ENCODE data around the gene MOB3C. TPM values are rescaled to one million over a fixed set of nuclear protein-coding genes. Genes with fewer than 3 reads are reported as not detected.

MOB3C gene
- total RNA-seq, 2 donors from 2014 or later: 13.3 to 20.4 TPM

DNA sequence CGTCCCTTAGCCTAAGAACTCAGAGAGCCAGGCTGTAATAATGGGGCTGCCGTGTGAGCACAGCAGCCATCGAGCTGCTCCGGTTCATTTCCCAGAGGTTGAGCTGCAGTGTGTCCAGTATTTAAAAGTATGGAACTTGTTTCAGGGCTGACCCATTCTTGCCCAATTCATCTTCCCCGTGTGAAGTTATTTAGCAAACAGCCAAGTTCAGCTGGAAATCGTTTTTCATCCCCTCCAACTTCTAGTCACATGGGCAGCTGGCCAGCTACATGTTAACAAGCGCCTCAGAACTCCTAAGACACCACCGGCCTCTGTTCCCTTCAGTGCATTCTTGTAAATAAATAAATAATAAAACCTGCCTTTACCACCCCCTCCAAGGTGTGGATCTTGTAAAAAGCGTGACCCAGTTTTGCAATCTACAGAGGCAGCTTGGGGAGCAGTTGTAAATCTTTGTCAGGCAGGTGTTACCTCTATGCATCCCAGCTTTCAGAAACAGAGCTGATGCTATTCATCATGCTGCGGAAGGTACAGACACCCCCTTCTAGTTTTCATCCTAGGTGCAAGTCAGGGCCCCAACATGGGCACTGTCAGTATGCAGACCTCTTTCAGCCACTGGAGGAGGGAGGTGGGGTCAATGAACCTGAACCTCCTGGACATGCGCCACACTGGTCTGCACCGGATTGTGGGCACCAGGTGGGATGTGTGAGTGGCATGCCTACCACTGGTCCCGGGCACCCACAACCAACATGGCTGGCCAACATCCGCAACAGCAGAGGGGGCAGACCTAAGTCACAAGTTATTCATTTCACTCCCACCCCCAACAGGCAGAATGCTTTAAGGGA lies 46.5 kb downstream of the MOB3C start:
- no peak for DNase-seq
- no peak for ATAC-seq
- Mint-ChIP-seq H3K4me1 (peaks cover 2% of the 10 kb centered on the region), H3K36me3 (ENCODE audit: low read depth) (peaks cover 3% of the 10 kb centered on the region), H3K4me3 (no peak overlapping the region), H3K27ac (no peak overlapping the region), H3K27me3 (no peaks in the 10 kb centered on the region)
- H3K9me3 ChIP-seq (ENCODE audit: control insufficient read depth, low read length, poor library complexity, severe bottlenecking): no peaks in the 10 kb centered on the region

DNA sequence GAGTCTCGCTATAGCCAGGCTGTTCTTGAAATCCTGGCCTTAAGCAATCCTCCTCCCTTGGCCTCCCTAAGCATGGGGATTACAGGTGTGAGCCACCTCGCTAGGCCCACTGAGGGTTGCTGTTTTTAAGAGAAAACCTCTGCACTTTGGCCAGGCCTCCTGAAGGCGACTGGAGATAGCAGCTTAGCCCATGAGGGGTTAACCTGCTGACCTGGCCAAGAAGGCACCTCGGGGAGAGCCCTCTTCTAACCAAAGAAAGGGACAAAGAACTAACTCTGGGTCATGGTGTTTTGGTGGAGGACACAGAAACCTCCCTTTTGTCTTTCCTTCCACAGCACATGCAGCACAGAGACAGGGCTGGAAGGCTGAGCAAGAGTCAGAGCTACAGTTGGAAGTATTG lies 47.5 kb downstream of the MOB3C start:
- H3K27ac Mint-ChIP-seq: no peak overlapping the region
- H3K9me3 ChIP-seq (ENCODE audit: control insufficient read depth, low read length, poor library complexity, severe bottlenecking): no peaks in the 10 kb centered on the region
- H3K4me3 Mint-ChIP-seq: no peak overlapping the region
- H3K36me3 Mint-ChIP-seq (ENCODE audit: low read depth): peaks cover 6% of the 10 kb centered on the region
- no peaks in the 10 kb centered on the region for H3K27me3 Mint-ChIP-seq
- ATAC-seq: no peak
- DNase-seq: no peak
- H3K4me1 Mint-ChIP-seq: peaks cover 2% of the 10 kb centered on the region

DNA sequence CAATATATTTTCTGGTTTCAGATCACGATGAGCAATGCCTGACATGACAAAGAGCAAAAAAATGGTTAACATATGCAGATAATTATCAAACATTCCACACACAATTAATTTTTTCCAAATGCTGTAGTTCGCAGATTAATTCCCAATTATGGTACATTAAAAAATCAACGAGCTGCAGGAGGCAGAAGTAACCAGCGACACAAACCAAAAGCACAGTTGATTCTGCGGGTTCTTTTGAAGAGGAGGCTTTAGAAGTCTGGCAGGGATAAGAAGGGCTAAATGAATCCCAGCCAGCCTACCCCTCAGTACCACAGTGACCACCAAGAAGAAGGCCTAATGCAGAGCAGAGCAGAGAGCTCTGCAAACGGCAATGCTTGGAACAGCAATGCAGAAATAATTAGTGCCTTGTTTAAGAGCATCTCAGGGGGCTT lies 48.1 kb downstream of the MOB3C start:
- ATAC-seq: no peak
- no peak overlapping the region for H3K27ac Mint-ChIP-seq
- no peak for DNase-seq
- no peaks in the 10 kb centered on the region for H3K27me3 Mint-ChIP-seq
- no peak overlapping the region for H3K4me3 Mint-ChIP-seq
- no peaks in the 10 kb centered on the region for H3K9me3 ChIP-seq (ENCODE audit: control insufficient read depth, low read length, poor library complexity, severe bottlenecking)
- H3K4me1 Mint-ChIP-seq: peaks cover 2% of the 10 kb centered on the region
- H3K36me3 Mint-ChIP-seq (ENCODE audit: low read depth): peaks cover 6% of the 10 kb centered on the region

DNA sequence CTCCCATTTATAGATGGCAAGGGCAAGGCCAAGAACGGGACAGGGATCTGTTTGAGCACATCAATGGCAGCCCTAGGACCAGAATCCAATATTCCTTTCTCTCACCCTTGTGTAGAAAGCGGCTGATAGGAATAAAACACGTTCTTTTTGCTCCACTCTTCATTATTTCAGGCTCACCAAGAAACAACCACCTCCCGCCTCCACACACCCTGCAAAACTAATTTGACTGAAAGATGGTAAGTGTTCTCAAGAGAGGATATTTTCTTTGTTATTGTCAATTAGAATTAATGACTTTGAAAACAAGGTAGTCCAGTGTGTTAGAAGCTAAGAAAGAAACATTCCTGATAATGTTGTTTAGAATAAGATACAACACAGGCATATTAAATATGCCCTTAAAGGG lies 53.3 kb downstream of the MOB3C start:
- Mint-ChIP-seq H3K36me3 (ENCODE audit: low read depth) (peaks cover 6% of the 10 kb centered on the region), H3K27ac (no peak overlapping the region), H3K4me3 (no peak overlapping the region), H3K4me1 (peaks cover 2% of the 10 kb centered on the region), H3K27me3 (no peaks in the 10 kb centered on the region)
- DNase-seq (no peak), ATAC-seq (no peak)
- no peaks in the 10 kb centered on the region for H3K9me3 ChIP-seq (ENCODE audit: control insufficient read depth, low read length, poor library complexity, severe bottlenecking)

DNA sequence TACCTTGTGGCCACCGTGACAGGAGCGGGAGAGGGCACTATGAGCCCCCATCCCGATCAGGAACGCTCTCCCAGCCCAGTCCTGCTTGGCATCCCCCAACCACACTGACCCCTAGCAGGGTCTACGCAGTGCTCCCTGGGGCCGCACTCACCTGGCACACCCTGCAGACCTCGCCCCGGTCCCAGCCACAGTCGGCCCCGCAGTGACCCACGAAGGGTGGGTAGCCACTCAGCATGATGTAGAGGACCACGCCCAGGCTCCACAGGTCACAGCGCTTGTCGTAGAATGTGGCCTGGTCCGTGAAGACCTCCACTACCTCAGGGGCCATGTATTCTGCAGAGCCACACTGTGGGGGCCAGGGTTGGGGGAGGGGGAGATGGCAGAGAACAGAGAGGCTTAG lies 54.1 kb downstream of the MOB3C start:
- Mint-ChIP-seq H3K27ac (no peak overlapping the region), H3K27me3 (no peaks in the 10 kb centered on the region), H3K4me3 (no peak overlapping the region), H3K4me1 (no peaks in the 10 kb centered on the region), H3K36me3 (ENCODE audit: low read depth) (peaks cover 6% of the 10 kb centered on the region)
- H3K9me3 ChIP-seq (ENCODE audit: control insufficient read depth, low read length, poor library complexity, severe bottlenecking): no peaks in the 10 kb centered on the region
- DNase-seq (no peak), ATAC-seq (no peak)

DNA sequence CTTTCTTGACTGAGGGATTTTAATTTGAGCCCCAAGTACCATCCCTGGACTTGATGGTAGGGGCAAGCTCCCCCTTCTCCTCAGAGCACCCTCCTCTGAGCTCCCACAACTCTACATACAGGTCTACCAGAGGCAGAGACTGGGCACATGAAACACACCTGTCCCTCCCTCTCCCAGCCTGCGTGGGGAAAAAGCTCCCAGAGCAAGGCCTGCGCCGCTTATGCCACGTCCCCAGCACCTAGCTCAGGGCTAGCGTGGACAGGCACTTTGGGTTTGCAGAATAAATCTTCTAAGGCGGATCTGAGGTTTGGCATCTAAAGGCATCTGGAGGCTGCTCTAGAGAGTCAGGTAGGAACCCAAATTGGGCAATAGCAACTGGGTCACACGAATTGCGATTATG lies 57.6 kb downstream of the MOB3C start:
- H3K4me1 Mint-ChIP-seq: peaks cover 2% of the 10 kb centered on the region
- no peak overlapping the region for H3K4me3 Mint-ChIP-seq
- peak overlapping the region; percentile 51 for H3K27ac Mint-ChIP-seq
- H3K36me3 Mint-ChIP-seq (ENCODE audit: low read depth): peaks cover 3% of the 10 kb centered on the region
- no peaks in the 10 kb centered on the region for H3K27me3 Mint-ChIP-seq
- no peaks in the 10 kb centered on the region for H3K9me3 ChIP-seq (ENCODE audit: control insufficient read depth, low read length, poor library complexity, severe bottlenecking)
- DNase-seq (no peak), ATAC-seq (no peak)

DNA sequence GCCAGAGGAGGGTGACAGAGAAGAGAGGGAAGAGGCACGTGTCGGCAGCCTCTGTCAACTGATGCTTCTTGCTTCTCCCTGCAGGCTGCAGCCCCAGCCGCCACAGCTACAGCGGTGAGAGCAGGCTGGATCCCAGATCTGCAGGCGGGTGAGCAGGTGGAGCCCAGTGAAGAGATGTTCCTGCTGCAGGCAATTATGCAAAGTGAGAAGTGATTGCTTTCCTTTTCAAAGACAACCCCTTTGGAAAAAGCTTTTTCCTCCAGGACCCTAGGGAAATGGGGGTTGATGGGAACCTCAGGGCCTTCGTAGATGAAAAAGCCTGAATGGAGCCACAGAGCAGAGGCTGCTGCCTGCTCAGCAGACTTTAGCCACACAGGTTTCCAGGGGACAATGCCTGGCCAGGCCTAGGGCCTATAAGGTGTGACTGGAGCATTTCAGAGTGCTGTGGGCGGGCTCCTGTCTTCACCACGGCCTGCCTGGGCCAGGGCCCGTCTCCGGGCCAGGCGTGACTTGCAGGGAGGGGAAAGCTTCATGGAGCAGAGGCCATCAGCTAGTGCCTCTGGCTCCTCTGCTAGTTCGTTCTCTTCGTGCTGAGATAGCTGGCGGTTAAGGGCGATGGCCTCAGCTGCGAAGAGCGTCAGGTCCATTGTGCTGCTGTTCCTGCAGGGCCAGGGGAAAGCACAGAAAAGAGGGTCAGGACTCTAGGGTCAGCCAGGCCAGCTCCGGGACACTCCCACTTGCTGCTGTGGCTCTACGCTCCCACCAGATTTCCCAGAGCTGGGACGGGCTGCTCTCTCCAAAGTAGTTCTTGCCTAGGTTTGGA lies 58.3 kb downstream of the MOB3C start:
- Mint-ChIP-seq H3K36me3 (ENCODE audit: low read depth) (peaks cover 3% of the 10 kb centered on the region), H3K4me1 (peaks cover 2% of the 10 kb centered on the region), H3K27ac (peak overlapping the region; percentile 51), H3K4me3 (no peak overlapping the region), H3K27me3 (no peaks in the 10 kb centered on the region)
- no peaks in the 10 kb centered on the region for H3K9me3 ChIP-seq (ENCODE audit: control insufficient read depth, low read length, poor library complexity, severe bottlenecking)
- no peak for DNase-seq
- ATAC-seq: no peak

Other genes starting within 250 kb of the MOB3C start
- gene FAAH, start 222.5 kb downstream of the MOB3C start, total RNA-seq: 1 to 10 TPM; 6.5 to 9.4 TPM
- not detected for gene DMBX1, start 127.0 kb downstream of the MOB3C start, total RNA-seq
- gene KNCN, start 65.2 kb downstream of the MOB3C start, total RNA-seq: not detected
- 10 to 100 TPM; 48.5 to 73.2 TPM for gene MKNK1, start 12.5 kb downstream of the MOB3C start, total RNA-seq
- gene ATPAF1, start 51.6 kb upstream of the MOB3C start, total RNA-seq: 10 to 100 TPM; 19.7 to 21.5 TPM
- not detected for gene TEX38, start 55.0 kb upstream of the MOB3C start, total RNA-seq
- gene EFCAB14, start 102.3 kb upstream of the MOB3C start, total RNA-seq: 10 to 100 TPM; 79.7 to 90.5 TPM
- gene CYP4B1, start 182.2 kb upstream of the MOB3C start, total RNA-seq: 1 to 10 TPM in 1 of 2 donors, not detected in 1; 3.2 TPM